GM12874 (cell line): ENCODE results near the gene TRPM3.

Source experiments
- CTCF ChIP-seq: IDR thresholded peaks from 2 replicates; pipeline ENCODE4 v1.5.1; 2011; ENCODE audit warnings: low read depth, mild to moderate bottlenecking, control low read depth, low read length, moderate library complexity; ENCODE audit not compliant: insufficient read depth

The TRPM3 gene

GRCh38 chr9:70924380-70924779 is 197.0 kb downstream of the TRPM3 start:
- no peak for TF ChIP-seq CTCF

- TF ChIP-seq CTCF = no peak
Measured at GRCh38 chr9:70923961-70924360, 197.5 kb downstream of the TRPM3 start.

- TF ChIP-seq CTCF = no peak
Measured at GRCh38 chr9:70921136-70921535, 200.3 kb downstream of the TRPM3 start.

GRCh38 chr9:70917277-70917676 is 204.1 kb downstream of the TRPM3 start:
- no peak for TF ChIP-seq CTCF

- no peak for TF ChIP-seq CTCF
Measured at GRCh38 chr9:70911791-70912190, 209.6 kb downstream of the TRPM3 start.

- TF ChIP-seq CTCF = no peak
Measured at GRCh38 chr9:70910598-70910997, 210.8 kb downstream of the TRPM3 start.

GRCh38 chr9:70902692-70903131 is 218.7 kb downstream of the TRPM3 start:
- TF ChIP-seq CTCF = no peak

GRCh38 chr9:70902171-70902570 is 219.2 kb downstream of the TRPM3 start:
- TF ChIP-seq CTCF = no peak
